Stomach smooth muscle (tissue), 2 donors: ENCODE measurements around the gene RAD51B.

Experiments used
- H3K27ac ChIP-seq: one replicate; pipeline ENCODE4 v1.7.0; 2013; ENCODE audit warnings: mild to moderate bottlenecking, low read length, inconsistent platforms
- H3K27me3 ChIP-seq, 2 donors: one replicate each; pipeline ENCODE4 v1.7.0; 2013; ENCODE audit warnings: low read length in 2 of 2; ENCODE audit not compliant: insufficient read depth in 2 of 2, control insufficient read depth in 1 of 2
- H3K36me3 ChIP-seq, 2 donors: one replicate each; pipeline ENCODE4 v1.7.0; 2013; ENCODE audit warnings: low read length in 2 of 2; ENCODE audit not compliant: control insufficient read depth in 2 of 2, insufficient read depth in 2 of 2
- H3K4me1 ChIP-seq: one replicate; pipeline ENCODE4 v1.7.0; 2013; ENCODE audit warnings: low read length; ENCODE audit not compliant: control insufficient read depth, insufficient read depth
- H3K4me3 ChIP-seq, 2 donors: one replicate each; pipeline ENCODE4 v1.7.0; 2013; ENCODE audit warnings: low read length in 2 of 2
- H3K9ac ChIP-seq, 2 donors: one replicate each; pipeline ENCODE4 v1.7.0; 2013; ENCODE audit warnings: low read length in 2 of 2, mild to moderate bottlenecking in 1 of 2
- H3K9me3 ChIP-seq, 2 donors: one replicate each; pipeline ENCODE4 v1.7.0; 2013; ENCODE audit warnings: low read length in 2 of 2; ENCODE audit not compliant: control insufficient read depth in 2 of 2
- donor health status: healthy.
- donor health status: Pancreatic carcinoma.

RAD51B gene

DNA sequence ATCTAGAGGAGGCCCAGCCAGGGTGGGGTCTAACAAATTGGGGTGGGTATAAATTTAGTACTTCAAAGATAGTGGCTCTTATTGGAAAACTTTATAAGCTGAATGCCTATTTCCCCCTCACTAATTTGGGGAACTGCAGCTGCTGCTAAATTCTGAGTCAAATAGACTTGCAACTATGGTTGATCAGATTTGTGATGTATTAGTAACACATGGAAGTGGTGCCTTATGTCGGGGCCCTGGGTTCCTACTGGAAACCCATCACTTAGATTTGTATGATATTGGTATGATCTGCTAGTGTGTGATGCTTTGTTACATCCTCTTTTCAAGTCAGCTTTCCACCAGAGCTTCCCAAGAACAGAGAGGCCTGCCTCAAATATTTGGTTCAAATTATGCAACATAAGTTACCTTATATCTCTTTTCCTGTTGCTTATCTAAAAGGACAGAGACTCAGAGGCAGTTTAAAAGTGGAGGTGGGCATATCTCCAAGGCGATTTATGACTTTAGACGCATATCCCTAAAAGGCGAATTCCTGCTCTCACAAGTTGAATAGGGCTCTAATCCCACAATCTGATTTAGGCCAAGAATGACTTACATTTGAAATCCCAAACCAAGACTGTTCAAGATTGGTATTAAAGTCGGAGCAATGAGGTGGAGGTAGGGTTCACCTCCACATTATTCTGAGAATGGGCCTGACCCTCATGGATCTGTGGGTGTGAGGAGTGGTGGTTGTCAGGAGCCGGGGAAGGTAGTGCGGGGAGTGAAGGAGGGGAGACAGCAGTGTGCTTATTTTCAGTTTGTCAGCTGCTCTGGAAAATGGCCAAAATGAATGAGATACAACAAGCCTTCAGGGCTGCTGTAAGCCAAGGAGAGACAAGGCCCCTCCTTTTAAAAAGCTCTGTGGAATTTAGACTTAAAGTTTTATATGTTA is 425.8 kb downstream of the RAD51B start:
- H3K27ac ChIP-seq = peak overlapping the region; percentile 95
- H3K36me3 ChIP-seq = no peaks in the 10 kb centered on the region
- no peak overlapping the region for H3K4me3 ChIP-seq
- no peaks in the 10 kb centered on the region for H3K9me3 ChIP-seq
- H3K4me1 ChIP-seq = peaks cover 53% of the 10 kb centered on the region
- no peaks in the 10 kb centered on the region for H3K27me3 ChIP-seq
- H3K9ac ChIP-seq = peak overlapping the region; percentile 60 to 62

DNA sequence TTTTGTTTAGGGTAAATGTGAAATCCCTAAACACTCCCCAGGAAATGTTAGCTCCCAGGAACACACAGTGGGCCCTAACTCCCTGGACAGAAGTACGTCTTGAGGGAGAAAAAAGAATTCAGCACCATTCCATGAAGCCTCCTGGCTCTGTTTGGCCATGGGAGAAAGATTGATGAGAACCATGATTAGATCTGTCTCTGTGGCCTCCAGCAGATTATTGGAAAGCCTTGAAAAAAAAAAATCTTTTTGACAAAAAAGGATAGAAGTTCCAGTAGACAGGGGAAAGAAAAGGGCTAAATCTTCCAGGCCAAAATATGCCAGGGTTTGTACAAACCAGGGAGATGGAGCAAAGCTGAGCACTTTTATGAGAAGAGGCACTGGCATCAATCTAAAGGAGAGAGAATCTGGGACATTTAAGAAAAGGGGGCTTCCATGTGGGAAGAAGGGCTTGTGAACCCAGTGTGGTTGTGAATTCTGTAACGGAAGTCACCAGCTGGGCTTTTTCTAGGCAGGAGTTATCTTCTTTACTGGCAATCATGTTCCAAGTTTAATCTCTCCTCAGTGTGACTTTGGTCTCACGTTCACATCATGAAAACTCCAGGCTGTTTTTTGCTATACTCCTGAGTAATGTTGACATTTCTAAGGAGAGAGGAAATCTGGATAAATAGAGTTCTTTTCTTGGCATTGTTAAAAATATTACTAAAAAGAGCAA is 426.7 kb downstream of the RAD51B start:
- Histone ChIP-seq H3K27ac (peak overlapping the region; percentile 95), H3K27me3 (no peaks in the 10 kb centered on the region), H3K4me3 (no peak overlapping the region), H3K9ac (peak overlapping the region; percentile 60 to 62), H3K36me3 (no peaks in the 10 kb centered on the region), H3K4me1 (peaks cover 57% of the 10 kb centered on the region), H3K9me3 (no peaks in the 10 kb centered on the region)

DNA sequence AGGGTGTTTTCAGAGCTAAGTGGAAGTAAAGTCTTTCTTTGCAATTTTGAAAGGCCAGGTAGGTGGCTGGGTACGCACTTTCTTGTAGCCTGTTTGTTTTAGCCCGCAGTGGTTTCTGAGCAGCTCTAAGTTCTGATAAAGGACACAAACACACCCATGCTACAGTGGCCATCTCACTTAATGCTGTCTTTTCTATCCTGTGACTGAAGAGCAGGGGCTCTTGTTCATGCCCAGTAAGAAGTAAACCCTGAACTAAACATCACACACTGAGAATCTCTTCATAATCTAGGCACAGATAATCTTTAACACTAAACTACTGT is 427.2 kb downstream of the RAD51B start:
- Histone ChIP-seq H3K9me3 (no peaks in the 10 kb centered on the region), H3K36me3 (no peaks in the 10 kb centered on the region), H3K27me3 (no peaks in the 10 kb centered on the region), H3K4me1 (peaks cover 57% of the 10 kb centered on the region), H3K9ac (peak overlapping the region in 1 of 2 donors; percentile 62), H3K27ac (peak overlapping the region; percentile 95), H3K4me3 (no peak overlapping the region)

DNA sequence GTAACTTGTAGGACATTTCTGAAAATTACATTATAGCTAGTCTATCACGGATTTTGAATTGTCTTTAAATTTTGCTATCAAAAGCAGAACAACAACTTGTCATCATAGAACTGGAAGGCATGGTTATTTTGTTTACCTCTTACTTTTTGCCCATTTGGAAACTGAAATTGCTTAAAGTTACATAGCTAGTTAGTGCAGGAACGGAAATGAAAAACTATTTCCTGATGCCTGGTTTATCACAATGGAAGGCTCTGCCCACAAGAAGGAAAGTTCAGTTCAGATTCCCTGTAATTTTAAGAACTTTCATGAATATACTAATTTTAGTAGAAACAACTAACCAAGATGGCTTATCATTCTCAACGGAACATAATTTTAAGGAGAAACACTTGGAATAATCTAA is 427.7 kb downstream of the RAD51B start:
- Histone ChIP-seq H3K27ac (peak overlapping the region; percentile 95), H3K36me3 (no peaks in the 10 kb centered on the region), H3K27me3 (no peaks in the 10 kb centered on the region), H3K9me3 (no peaks in the 10 kb centered on the region), H3K4me1 (peaks cover 57% of the 10 kb centered on the region), H3K9ac (peak overlapping the region in 1 of 2 donors; percentile 62), H3K4me3 (no peak overlapping the region)

DNA sequence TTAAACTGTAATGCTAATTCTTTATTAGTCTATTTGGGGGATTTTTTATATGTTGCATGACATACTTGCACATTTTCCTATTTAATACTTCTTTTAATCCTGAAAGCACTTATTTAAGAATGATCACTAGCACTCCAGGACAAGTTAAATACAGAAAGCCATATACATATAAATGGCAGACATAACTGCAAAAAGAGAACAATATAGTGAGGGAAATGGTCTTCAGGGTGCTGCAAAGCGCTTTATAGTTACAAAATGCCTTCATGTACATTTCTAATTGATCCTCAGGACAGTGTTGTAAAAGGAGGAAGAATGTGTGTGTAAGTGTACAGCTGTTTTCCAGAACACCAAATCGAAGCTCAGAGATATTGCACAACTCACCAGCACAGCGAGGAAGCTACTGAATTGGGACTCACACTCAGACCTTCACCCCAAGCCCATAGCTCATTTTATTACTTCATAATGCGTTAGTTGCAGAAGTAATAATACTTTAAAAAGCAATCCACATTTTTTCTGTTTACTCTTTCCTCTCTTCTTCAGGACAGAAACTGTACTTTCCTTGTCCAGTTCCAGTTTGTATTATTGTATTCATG is 428.2 kb downstream of the RAD51B start:
- no peaks in the 10 kb centered on the region for H3K36me3 ChIP-seq
- H3K9me3 ChIP-seq = no peaks in the 10 kb centered on the region
- peak overlapping the region; percentile 52 to 62 for H3K9ac ChIP-seq
- peaks cover 57% of the 10 kb centered on the region for H3K4me1 ChIP-seq
- H3K27ac ChIP-seq = peak overlapping the region; percentile 95
- no peak overlapping the region for H3K4me3 ChIP-seq
- H3K27me3 ChIP-seq = no peaks in the 10 kb centered on the region

DNA sequence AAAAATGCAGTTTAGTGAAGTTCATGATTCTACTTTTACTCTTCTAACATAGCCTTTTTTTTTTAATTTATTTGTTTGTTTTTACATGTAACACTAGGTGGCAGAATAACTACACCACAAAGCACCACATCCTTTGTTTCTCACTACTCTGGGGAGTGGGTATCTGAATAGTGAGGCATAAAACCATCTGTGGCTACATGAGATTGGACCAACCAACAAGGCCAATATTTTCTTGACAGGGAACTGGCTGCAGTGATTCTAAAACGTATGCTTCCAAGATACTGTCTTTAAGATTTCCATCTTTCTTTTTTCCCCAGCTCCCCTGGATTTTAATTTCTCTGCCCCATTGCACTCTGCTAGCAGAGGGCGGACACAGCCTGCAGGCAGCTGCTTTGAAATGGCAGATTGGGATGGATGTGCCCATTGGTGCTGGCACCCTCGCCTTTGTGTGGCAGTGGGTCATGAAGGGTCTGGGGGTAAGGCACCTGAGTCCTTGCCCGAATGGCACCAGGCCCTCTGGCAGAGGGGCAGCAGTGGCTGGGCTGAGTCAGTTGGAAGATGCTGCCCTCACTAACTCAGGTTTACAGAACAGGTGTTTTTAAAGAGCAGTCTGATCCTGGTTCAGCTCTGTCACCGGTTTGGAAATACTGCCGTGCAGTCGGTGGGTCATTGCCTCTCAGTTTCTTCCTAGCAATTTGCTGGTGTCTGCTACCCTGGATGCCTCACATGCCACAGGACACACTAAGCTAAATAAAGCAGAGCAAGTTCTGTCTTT is 429.1 kb downstream of the RAD51B start:
- peaks cover 57% of the 10 kb centered on the region for H3K4me1 ChIP-seq
- no peaks in the 10 kb centered on the region for H3K27me3 ChIP-seq
- H3K4me3 ChIP-seq = peak overlapping the region in 1 of 2 donors; percentile 23
- peak overlapping the region; percentile 95 for H3K27ac ChIP-seq
- H3K9me3 ChIP-seq = no peaks in the 10 kb centered on the region
- H3K9ac ChIP-seq = peak overlapping the region; percentile 58 to 62
- H3K36me3 ChIP-seq = no peaks in the 10 kb centered on the region

DNA sequence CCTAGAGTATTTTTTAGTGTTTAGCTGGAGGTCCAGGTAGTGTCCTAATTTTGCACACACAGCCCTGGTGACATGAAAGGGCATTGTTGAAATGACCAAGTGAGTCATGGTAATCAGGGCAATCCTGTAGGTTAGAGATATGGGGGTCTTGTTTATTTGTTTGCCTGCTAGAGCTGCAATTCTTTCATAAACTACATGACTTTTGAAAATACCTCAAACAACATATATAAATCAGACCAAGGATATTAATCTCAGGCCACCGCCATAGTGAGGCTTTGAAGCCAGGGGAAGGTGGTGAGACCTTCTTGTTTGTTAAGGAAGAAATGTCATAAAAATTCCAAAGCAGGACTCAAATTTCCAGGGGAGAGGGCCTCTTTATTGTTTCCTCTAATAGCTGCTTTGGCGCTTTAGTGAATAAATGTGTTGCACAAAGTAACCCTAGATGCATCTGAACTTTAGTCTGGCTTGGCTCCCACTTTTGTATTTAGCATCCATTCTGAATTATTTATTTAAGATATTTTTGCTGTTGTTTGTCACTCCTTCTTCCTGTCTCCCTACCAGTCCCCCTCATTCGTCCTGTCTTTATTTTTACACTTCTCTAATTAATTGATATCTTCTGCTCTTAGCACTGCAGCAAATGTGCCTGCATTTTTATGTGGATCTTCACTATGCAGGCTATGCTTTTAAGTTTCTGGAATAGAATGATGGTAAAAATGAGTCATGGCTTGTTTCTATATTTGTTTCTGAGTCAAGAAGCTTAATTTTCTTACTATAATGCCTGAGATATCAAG is 430.3 kb downstream of the RAD51B start:
- H3K4me3 ChIP-seq = no peak overlapping the region
- no peaks in the 10 kb centered on the region for H3K27me3 ChIP-seq
- H3K27ac ChIP-seq = peak overlapping the region; percentile 95
- H3K36me3 ChIP-seq = no peaks in the 10 kb centered on the region
- H3K4me1 ChIP-seq = peaks cover 53% of the 10 kb centered on the region
- peak overlapping the region in 1 of 2 donors; percentile 53 for H3K9ac ChIP-seq
- H3K9me3 ChIP-seq = no peaks in the 10 kb centered on the region

DNA sequence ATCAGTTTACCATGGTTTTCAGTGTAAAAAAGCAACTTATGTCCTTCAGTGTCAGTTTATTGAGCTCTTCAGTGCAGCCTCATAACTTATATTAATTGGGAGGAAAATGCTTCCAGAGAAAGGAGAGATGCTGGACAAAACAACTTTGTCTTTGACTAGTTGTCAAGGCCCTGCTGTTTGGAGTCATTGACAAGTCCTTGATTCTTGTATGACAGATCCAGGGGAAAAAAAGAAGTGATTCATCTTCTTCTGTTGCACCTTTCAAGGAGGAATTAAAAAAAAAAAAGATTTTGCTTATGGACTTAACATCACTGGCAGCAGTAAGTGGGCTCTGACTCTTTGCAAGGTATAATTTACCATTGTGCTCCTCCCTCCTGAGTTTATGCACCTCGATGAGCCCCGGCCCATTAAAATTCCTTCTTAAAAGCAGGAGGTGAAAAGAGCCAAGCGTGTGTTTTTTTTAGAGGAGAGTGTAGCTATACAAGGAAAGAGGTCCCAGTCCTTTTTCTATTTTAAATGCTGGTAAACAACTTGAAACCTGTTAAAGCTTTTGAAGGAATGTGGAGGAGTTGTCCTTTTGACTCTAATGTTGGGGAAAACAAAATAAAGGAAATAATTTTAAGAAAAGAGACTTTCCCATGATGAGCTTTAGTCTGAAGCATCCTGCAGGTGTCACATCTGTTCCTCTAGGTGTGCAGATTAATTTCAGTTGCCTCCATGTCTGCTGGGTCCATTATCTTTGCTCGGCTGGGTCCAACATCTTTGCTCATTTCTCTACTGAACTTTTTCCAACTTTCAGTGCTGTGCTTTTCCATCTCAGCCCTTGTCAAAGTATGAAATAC is 431.6 kb downstream of the RAD51B start:
- peak overlapping the region; percentile 95 for H3K27ac ChIP-seq
- H3K27me3 ChIP-seq = no peaks in the 10 kb centered on the region
- peaks cover 42% of the 10 kb centered on the region for H3K4me1 ChIP-seq
- H3K4me3 ChIP-seq = peak overlapping the region in 1 of 2 donors; percentile 23
- peak overlapping the region in 1 of 2 donors; percentile 39 for H3K9ac ChIP-seq
- no peaks in the 10 kb centered on the region for H3K36me3 ChIP-seq
- H3K9me3 ChIP-seq = no peaks in the 10 kb centered on the region

DNA sequence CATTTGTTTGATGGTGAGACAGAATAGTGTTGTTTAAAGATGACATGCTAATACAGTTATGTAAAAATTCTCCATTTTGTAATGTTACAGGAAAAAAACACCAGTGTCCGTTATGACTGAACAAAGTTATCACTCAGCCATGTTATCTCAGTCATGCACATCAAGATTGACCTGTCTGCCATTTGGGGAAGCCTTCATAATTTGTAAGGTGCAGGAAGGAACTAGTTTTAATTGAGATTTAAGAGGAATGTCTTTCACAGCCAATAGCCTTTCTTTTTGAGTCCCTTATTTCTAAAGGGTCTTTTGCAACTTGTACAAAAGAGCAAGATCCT is 432.2 kb downstream of the RAD51B start:
- no peaks in the 10 kb centered on the region for H3K36me3 ChIP-seq
- H3K27me3 ChIP-seq = no peaks in the 10 kb centered on the region
- peak overlapping the region; percentile 95 for H3K27ac ChIP-seq
- H3K9me3 ChIP-seq = no peaks in the 10 kb centered on the region
- peaks cover 36% of the 10 kb centered on the region for H3K4me1 ChIP-seq
- H3K4me3 ChIP-seq = no peak overlapping the region
- H3K9ac ChIP-seq = no peak overlapping the region
